ENCODE measurements around the gene TMEM121B.

Gene TMEM121B

GRCh38 chr22:17138513-17138912 lies 17.4 kb upstream of the TMEM121B start:
- TF ChIP-seq YY1 (IDR thresholded peaks at IDR 0.05; ENCODE audit: low read depth) (no peak), TCF12 (IDR thresholded peaks at IDR 0.05; ENCODE audit: low read depth) (no peak), NFIC (IDR thresholded peaks at IDR 0.05) (no peak), FOXM1 (IDR thresholded peaks at IDR 0.05; ENCODE audit: borderline replicate concordance, low read depth) (no peak), EP300 (IDR thresholded peaks at IDR 0.05; ENCODE audit: borderline replicate concordance) (no peak), TEAD4 (IDR thresholded peaks at IDR 0.05) (no peak), RAD21 (IDR thresholded peaks at IDR 0.05; ENCODE audit: low read depth) (no peak), CREB1 (IDR thresholded peaks at IDR 0.05; ENCODE audit: low read depth) (no peak), CEBPB (IDR thresholded peaks at IDR 0.05) (no peak), TAF1 (IDR thresholded peaks at IDR 0.05; ENCODE audit: low read depth) (no peak), EGR1 (IDR thresholded peaks at IDR 0.05) (no peak), MAX (IDR thresholded peaks at IDR 0.05) (no peak), ZBTB7A (IDR thresholded peaks at IDR 0.05; ENCODE audit: low read depth) (no peak)
- TF ChIP-seq, protein P1, sequence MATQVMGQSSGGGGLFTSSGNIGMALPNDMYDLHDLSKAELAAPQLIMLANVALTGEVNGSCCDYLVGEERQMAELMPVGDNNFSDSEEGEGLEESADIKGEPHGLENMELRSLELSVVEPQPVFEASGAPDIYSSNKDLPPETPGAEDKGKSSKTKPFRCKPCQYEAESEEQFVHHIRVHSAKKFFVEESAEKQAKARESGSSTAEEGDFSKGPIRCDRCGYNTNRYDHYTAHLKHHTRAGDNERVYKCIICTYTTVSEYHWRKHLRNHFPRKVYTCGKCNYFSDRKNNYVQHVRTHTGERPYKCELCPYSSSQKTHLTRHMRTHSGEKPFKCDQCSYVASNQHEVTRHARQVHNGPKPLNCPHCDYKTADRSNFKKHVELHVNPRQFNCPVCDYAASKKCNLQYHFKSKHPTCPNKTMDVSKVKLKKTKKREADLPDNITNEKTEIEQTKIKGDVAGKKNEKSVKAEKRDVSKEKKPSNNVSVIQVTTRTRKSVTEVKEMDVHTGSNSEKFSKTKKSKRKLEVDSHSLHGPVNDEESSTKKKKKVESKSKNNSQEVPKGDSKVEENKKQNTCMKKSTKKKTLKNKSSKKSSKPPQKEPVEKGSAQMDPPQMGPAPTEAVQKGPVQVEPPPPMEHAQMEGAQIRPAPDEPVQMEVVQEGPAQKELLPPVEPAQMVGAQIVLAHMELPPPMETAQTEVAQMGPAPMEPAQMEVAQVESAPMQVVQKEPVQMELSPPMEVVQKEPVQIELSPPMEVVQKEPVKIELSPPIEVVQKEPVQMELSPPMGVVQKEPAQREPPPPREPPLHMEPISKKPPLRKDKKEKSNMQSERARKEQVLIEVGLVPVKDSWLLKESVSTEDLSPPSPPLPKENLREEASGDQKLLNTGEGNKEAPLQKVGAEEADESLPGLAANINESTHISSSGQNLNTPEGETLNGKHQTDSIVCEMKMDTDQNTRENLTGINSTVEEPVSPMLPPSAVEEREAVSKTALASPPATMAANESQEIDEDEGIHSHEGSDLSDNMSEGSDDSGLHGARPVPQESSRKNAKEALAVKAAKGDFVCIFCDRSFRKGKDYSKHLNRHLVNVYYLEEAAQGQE (IDR thresholded peaks at IDR 0.05; ENCODE audit: low read depth), result no peak
- TF ChIP-seq, protein P2, sequence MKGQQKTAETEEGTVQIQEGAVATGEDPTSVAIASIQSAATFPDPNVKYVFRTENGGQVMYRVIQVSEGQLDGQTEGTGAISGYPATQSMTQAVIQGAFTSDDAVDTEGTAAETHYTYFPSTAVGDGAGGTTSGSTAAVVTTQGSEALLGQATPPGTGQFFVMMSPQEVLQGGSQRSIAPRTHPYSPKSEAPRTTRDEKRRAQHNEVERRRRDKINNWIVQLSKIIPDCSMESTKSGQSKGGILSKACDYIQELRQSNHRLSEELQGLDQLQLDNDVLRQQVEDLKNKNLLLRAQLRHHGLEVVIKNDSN (IDR thresholded peaks at IDR 0.05), result no peak

DNA sequence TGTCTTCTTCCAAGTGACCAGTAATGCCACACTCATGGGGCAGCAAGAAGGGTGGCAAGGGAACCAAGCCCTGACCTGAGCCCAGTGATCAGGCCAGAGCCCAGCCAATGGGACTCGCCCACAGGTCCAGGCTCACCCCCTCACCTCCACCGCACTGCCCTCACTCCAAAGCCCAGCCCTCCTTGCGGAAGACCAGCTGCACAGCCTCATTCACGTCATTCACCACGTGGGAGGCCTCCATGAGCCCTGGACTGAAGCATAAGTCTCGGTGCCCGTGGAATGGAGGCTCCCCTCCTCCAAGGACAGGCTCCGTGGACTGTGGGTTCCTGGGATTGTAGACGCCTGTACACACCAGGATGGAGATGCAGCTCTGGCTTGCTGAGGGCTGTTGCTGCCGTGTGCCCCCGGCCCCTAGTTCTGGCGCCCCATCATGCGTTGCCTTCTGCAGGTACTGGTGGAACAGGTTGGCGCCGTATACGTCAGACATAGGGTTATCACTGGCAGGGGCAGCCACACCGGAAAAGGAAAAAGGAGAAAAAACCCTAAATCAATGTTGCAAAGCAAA lies 16.8 kb upstream of the TMEM121B start:
- TF ChIP-seq MAX (IDR thresholded peaks at IDR 0.05), result no peak
- TF ChIP-seq NFIC (IDR thresholded peaks at IDR 0.05), result no peak
- TF ChIP-seq CREB1 (IDR thresholded peaks at IDR 0.05; ENCODE audit: low read depth), result no peak

- TF ChIP-seq CREB1 (IDR thresholded peaks at IDR 0.05; ENCODE audit: low read depth) (no peak), EGR1 (IDR thresholded peaks at IDR 0.05) (no peak), ZBTB7A (IDR thresholded peaks at IDR 0.05; ENCODE audit: low read depth) (no peak), CEBPB (IDR thresholded peaks at IDR 0.05) (no peak), TCF12 (IDR thresholded peaks at IDR 0.05; ENCODE audit: low read depth) (no peak), RAD21 (IDR thresholded peaks at IDR 0.05; ENCODE audit: low read depth) (no peak)
- TF ChIP-seq, protein P2 (IDR thresholded peaks at IDR 0.05), result no peak
- TF ChIP-seq, protein P1 (IDR thresholded peaks at IDR 0.05; ENCODE audit: low read depth), result no peak
Measured at GRCh38 chr22:17137170-17137569, 16.0 kb upstream of the TMEM121B start.

GRCh38 chr22:17135153-17135760 lies 14.1 kb upstream of the TMEM121B start:
- no peak for TF ChIP-seq ZBTB7A (IDR thresholded peaks at IDR 0.05; ENCODE audit: low read depth)
- TF ChIP-seq CREB1 (IDR thresholded peaks at IDR 0.05; ENCODE audit: low read depth), result no peak
- TF ChIP-seq FOXM1 (IDR thresholded peaks at IDR 0.05; ENCODE audit: borderline replicate concordance, low read depth), result no peak
- no peak for TF ChIP-seq MAX (IDR thresholded peaks at IDR 0.05)
- TF ChIP-seq YY1 (IDR thresholded peaks at IDR 0.05; ENCODE audit: low read depth), result no peak
- no peak for TF ChIP-seq EGR1 (IDR thresholded peaks at IDR 0.05)
- TF ChIP-seq TEAD4 (IDR thresholded peaks at IDR 0.05), result no peak
- TF ChIP-seq TAF1 (IDR thresholded peaks at IDR 0.05; ENCODE audit: low read depth), result no peak
- TF ChIP-seq, protein P2 (IDR thresholded peaks at IDR 0.05), result no peak
- no peak for TF ChIP-seq TCF12 (IDR thresholded peaks at IDR 0.05; ENCODE audit: low read depth)
- no peak for TF ChIP-seq EP300 (IDR thresholded peaks at IDR 0.05; ENCODE audit: borderline replicate concordance)
- TF ChIP-seq, protein P1 (IDR thresholded peaks at IDR 0.05; ENCODE audit: low read depth), result no peak
- TF ChIP-seq RAD21 (IDR thresholded peaks at IDR 0.05; ENCODE audit: low read depth), result no peak
- TF ChIP-seq CEBPB (IDR thresholded peaks at IDR 0.05), result no peak
